Stomach (tissue), 8 donors: ENCODE results near the gene VAT1. TPM values are rescaled to one million over a fixed set of nuclear protein-coding genes. Genes with fewer than 3 reads are reported as not detected.

Source experiments
- polyA plus RNA-seq, 3 donors: library from polyadenylated mRNA; stranded (reverse); fragments of 200-250 nt; gene quantifications; one replicate each; pipeline ENCODE4 v1.2.3, GENCODE V29; 2013
- total RNA-seq, 5 donors: library from RNA; depleted of rRNA; stranded (reverse); fragments of >200 nt; gene quantifications; one replicate each; pipeline versions ENCODE4 v1.1.0 to v1.2.3, GENCODE V29; 2014 to 2016
- donor health status: healthy with polysubstance abuse.
- donor health status: Bipolar disorder and iron deficiency.
- donor health status: healthy.

Gene VAT1
- total and polyA plus RNA-seq, 8 donors, result 8.2 to 73.6 (median 56.6) TPM

Other genes starting within 250 kb of the VAT1 start
- 10 to 100 TPM in 3 of 5 donors, 1 to 10 TPM in 2; 4.1 to 66.5 (median 12.9) TPM for gene VPS25, start 248.9 kb downstream of the VAT1 start, total RNA-seq
- 10 to 100 TPM; 71.8 to 79.6 (median 75.5) TPM for gene VPS25, start 248.9 kb downstream of the VAT1 start, polyA plus RNA-seq
- gene WNK4, start 241.8 kb downstream of the VAT1 start, total RNA-seq, result 10 to 100 TPM in 2 of 5 donors, 1 to 10 TPM in 3; 1.1 to 30.4 (median 4.9) TPM
- 1 to 10 TPM; 1.1 to 1.7 (median 1.3) TPM for gene WNK4, start 241.8 kb downstream of the VAT1 start, polyA plus RNA-seq
- 100 to 1,000 TPM in 3 of 5 donors, 10 to 100 TPM in 2; 22.2 to 166 (median 121) TPM for gene COA3, start 223.7 kb downstream of the VAT1 start, total RNA-seq
- 100 to 1,000 TPM; 201 to 268 (median 201) TPM for gene COA3, start 223.7 kb downstream of the VAT1 start, polyA plus RNA-seq
- gene CNTD1, start 223.5 kb downstream of the VAT1 start, total RNA-seq, result 1 to 10 TPM in 2 of 5 donors, under 1 TPM in 1, not detected in 2; 0.29 to 2.2 (median 1.3) TPM
- 1 to 10 TPM; 1.3 to 2.4 (median 1.3) TPM for gene CNTD1, start 223.5 kb downstream of the VAT1 start, polyA plus RNA-seq
- gene BECN1, start 198.1 kb downstream of the VAT1 start, total RNA-seq, result 100 to 1,000 TPM in 3 of 5 donors, 10 to 100 TPM in 2; 53.1 to 192 (median 124) TPM
- gene BECN1, start 198.1 kb downstream of the VAT1 start, polyA plus RNA-seq, result 10 to 100 TPM; 40.3 to 86.1 (median 65.2) TPM
- 10 to 100 TPM; 26.4 to 74.4 (median 70.0) TPM for gene PSME3, start 189.0 kb downstream of the VAT1 start, total RNA-seq
- 10 to 100 TPM; 27.1 to 75.8 (median 61.5) TPM for gene PSME3, start 189.0 kb downstream of the VAT1 start, polyA plus RNA-seq
- gene AOC2, start 177.8 kb downstream of the VAT1 start, total RNA-seq, result 1 to 10 TPM in 1 of 5 donors, under 1 TPM in 2, not detected in 2; 0.87 to 3.0 (median 0.92) TPM
- under 1 TPM in 2 of 3 donors, not detected in 1; 0.50 to 0.55 TPM for gene AOC2, start 177.8 kb downstream of the VAT1 start, polyA plus RNA-seq
- gene AOC3, start 171.2 kb downstream of the VAT1 start, total RNA-seq, result 10 to 100 TPM; 20.9 to 67.9 (median 42.0) TPM
- gene AOC3, start 171.2 kb downstream of the VAT1 start, polyA plus RNA-seq, result 10 to 100 TPM in 1 of 3 donors, 1 to 10 TPM in 2; 6.2 to 46.9 (median 9.3) TPM
- 1 to 10 TPM in 1 of 5 donors, not detected in 4; 4.0 TPM for gene G6PC1, start 121.6 kb downstream of the VAT1 start, total RNA-seq
- gene G6PC1, start 121.6 kb downstream of the VAT1 start, polyA plus RNA-seq, result not detected
- gene AARSD1, start 57.9 kb downstream of the VAT1 start, total RNA-seq, result 10 to 100 TPM in 4 of 5 donors, 1 to 10 TPM in 1; 6.4 to 64.0 (median 26.8) TPM
- gene AARSD1, start 57.9 kb downstream of the VAT1 start, polyA plus RNA-seq, result 10 to 100 TPM; 37.7 to 61.2 (median 56.7) TPM
- 1 to 10 TPM in 3 of 5 donors, not detected in 2; 3.6 to 9.8 (median 8.3) TPM for gene PTGES3L, start 42.3 kb downstream of the VAT1 start, total RNA-seq
- gene PTGES3L, start 42.3 kb downstream of the VAT1 start, polyA plus RNA-seq, result 1 to 10 TPM in 2 of 3 donors, not detected in 1; 1.3 to 2.9 TPM
- gene RUNDC1, start 41.8 kb downstream of the VAT1 start, total RNA-seq, result 10 to 100 TPM; 12.9 to 51.6 (median 15.2) TPM
- gene RUNDC1, start 41.8 kb downstream of the VAT1 start, polyA plus RNA-seq, result 1 to 10 TPM; 5.8 to 7.1 (median 6.6) TPM
- gene RPL27, start 24.0 kb downstream of the VAT1 start, total RNA-seq, result 1,000 to 10,000 TPM in 3 of 5 donors, 100 to 1,000 TPM in 2; 251 to 1,639 (median 1,099) TPM
- 1,000 to 10,000 TPM; 2,693 to 4,199 (median 4,058) TPM for gene RPL27, start 24.0 kb downstream of the VAT1 start, polyA plus RNA-seq
- 100 to 1,000 TPM in 1 of 5 donors, 10 to 100 TPM in 2, 1 to 10 TPM in 2; 4.0 to 145 (median 19.5) TPM for gene IFI35, start 15.6 kb downstream of the VAT1 start, total RNA-seq
- 10 to 100 TPM; 37.6 to 53.0 (median 46.4) TPM for gene IFI35, start 15.6 kb downstream of the VAT1 start, polyA plus RNA-seq
- 1 to 10 TPM in 3 of 5 donors, under 1 TPM in 1, not detected in 1; 0.37 to 5.8 (median 2.1) TPM for gene RND2, start 2.8 kb upstream of the VAT1 start, total RNA-seq
- 1 to 10 TPM in 2 of 3 donors, under 1 TPM in 1; 0.50 to 1.2 (median 1.2) TPM for gene RND2, start 2.8 kb upstream of the VAT1 start, polyA plus RNA-seq
- 10 to 100 TPM; 13.0 to 47.5 (median 25.8) TPM for gene BRCA1, start 103.0 kb upstream of the VAT1 start, total RNA-seq
- 1 to 10 TPM; 2.0 to 2.3 (median 2.1) TPM for gene BRCA1, start 103.0 kb upstream of the VAT1 start, polyA plus RNA-seq
- 100 to 1,000 TPM in 1 of 5 donors, 10 to 100 TPM in 4; 29.0 to 107 (median 46.7) TPM for gene NBR1, start 148.8 kb upstream of the VAT1 start, total RNA-seq
- 10 to 100 TPM; 25.4 to 42.5 (median 30.4) TPM for gene NBR1, start 148.8 kb upstream of the VAT1 start, polyA plus RNA-seq
- gene TMEM106A, start 189.5 kb upstream of the VAT1 start, total RNA-seq, result 10 to 100 TPM in 2 of 5 donors, 1 to 10 TPM in 2, not detected in 1; 4.0 to 82.3 (median 28.2) TPM
- 1 to 10 TPM in 2 of 3 donors, under 1 TPM in 1; 0.85 to 1.9 (median 1.8) TPM for gene TMEM106A, start 189.5 kb upstream of the VAT1 start, polyA plus RNA-seq
- under 1 TPM in 1 of 5 donors, not detected in 4; 0.55 TPM for gene CCDC200, start 206.2 kb upstream of the VAT1 start, total RNA-seq
- gene CCDC200, start 206.2 kb upstream of the VAT1 start, polyA plus RNA-seq, result not detected
- gene RNU2-1, start 211.6 kb upstream of the VAT1 start, total RNA-seq, result not detected
- not detected for gene RNU2-1, start 211.6 kb upstream of the VAT1 start, polyA plus RNA-seq